Ascending aorta (tissue), 2 donors: ENCODE data around the gene PCDH9. TPM values are rescaled to one million over a fixed set of nuclear protein-coding genes. Genes with fewer than 3 reads are reported as not detected.

Source experiments
- DNase-seq, 2 donors: peaks; one replicate each; pipeline ENCODE4 v3.0.0-alpha.2; 2019; ENCODE audit warnings: low spot score in 2 of 2
- H3K27ac ChIP-seq, 2 donors: fragments of 200-600 bp; sonication (generic); one replicate each; pipeline ENCODE4 v1.5.1; 2016 to 2017; ENCODE audit warnings: mild to moderate bottlenecking in 1 of 2
- H3K27me3 ChIP-seq: fragments of 200-600 bp; sonication (generic); one replicate; pipeline ENCODE4 v1.5.1; 2017
- H3K36me3 ChIP-seq, 2 donors: fragments of 200-600 bp; sonication (generic); one replicate each; pipeline ENCODE4 v1.5.1; 2016
- H3K4me1 ChIP-seq, 2 donors: fragments of 200-600 bp; sonication (generic); one replicate each; pipeline ENCODE4 v1.5.1; 2016 to 2017; ENCODE audit warnings: mild to moderate bottlenecking in 1 of 2
- H3K4me3 ChIP-seq, 2 donors: fragments of 200-600 bp; sonication (generic); one replicate each; pipeline ENCODE4 v1.5.1; 2016 to 2017; ENCODE audit warnings: mild to moderate bottlenecking in 1 of 2
- H3K9me3 ChIP-seq, 2 donors: fragments of 200-600 bp; sonication (generic); one replicate each; pipeline ENCODE4 v1.5.1; 2016
- CTCF ChIP-seq, 3 experiments: fragments of 200-600 bp in 2 of 3; fragments of 450-650 bp in 1 of 3; sonication (generic) in 2 of 3; IDR thresholded peaks; one replicate each; pipeline ENCODE4 v1.5.1; 2016 to 2019; ENCODE audit warnings: antibody characterized with exemption in 3 of 3, mild to moderate bottlenecking in 1 of 3, moderate library complexity in 1 of 3
- intact Hi-C: fragments of 100-400 bp; cut with DNase I; formaldehyde crosslinking; loops from one replicate; pipeline ENCODE4 v1.15.1; 2023
- total RNA-seq: library from RNA; depleted of rRNA; stranded (reverse); fragments of >200 nt; gene quantifications from one replicate; pipeline ENCODE4 v1.1.0, GENCODE V29; 2016

The PCDH9 gene
- total RNA-seq, 1 donor from 2014 or later, result 3.6 TPM

DNA sequence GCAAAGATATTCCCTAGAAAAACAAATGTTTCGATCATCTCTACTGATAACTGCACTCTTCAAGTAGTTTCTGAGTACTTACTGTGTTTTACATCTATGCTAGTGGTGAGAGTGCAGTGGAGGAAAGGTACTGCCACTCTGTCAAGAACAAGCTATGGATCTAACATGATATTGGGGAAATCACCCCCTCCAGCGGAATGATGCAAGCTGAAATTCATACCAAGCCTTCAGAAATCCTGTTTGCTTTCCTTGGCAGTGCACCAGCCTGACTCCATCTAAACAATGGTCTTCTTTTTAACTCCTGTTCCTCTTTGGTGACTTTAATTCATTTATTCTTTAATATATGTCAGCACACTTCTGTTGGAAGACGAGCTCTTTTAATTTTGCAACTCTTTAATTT, 238.0 kb downstream of the PCDH9 start:
- H3K27ac ChIP-seq, result no peak overlapping the region
- intact Hi-C loops, result loop anchor here (5.0 kb wide), 1 partner anchor 240 kb away; the partner anchor contains the start of gene PCDH9
- no peaks in the 10 kb centered on the region for H3K27me3 ChIP-seq
- H3K4me3 ChIP-seq, result no peak overlapping the region
- no peak for DNase-seq
- TF ChIP-seq CTCF (IDR thresholded peaks at IDR 0.05), result no peak
- no peaks in the 10 kb centered on the region for H3K36me3 ChIP-seq
- H3K9me3 ChIP-seq, result no peaks in the 10 kb centered on the region
- no peaks in the 10 kb centered on the region for H3K4me1 ChIP-seq

- H3K4me1 ChIP-seq, result no peaks in the 10 kb centered on the region
- H3K27me3 ChIP-seq, result no peaks in the 10 kb centered on the region
- intact Hi-C loops, result no loop called here
- no peaks in the 10 kb centered on the region for H3K9me3 ChIP-seq
- TF ChIP-seq CTCF (IDR thresholded peaks at IDR 0.05), result no peak
- no peak overlapping the region for H3K27ac ChIP-seq
- no peaks in the 10 kb centered on the region for H3K36me3 ChIP-seq
- H3K4me3 ChIP-seq, result no peak overlapping the region
- DNase-seq, result no peak
Observed at GRCh38 chr13:66984241-66984640, 245.9 kb downstream of the PCDH9 start.

- intact Hi-C loops, result no loop called here
- TF ChIP-seq CTCF (IDR thresholded peaks at IDR 0.05), result no peak
- H3K4me1 ChIP-seq, result no peaks in the 10 kb centered on the region
- H3K27ac ChIP-seq, result no peak overlapping the region
- DNase-seq, result no peak
- no peaks in the 10 kb centered on the region for H3K27me3 ChIP-seq
- H3K9me3 ChIP-seq, result no peaks in the 10 kb centered on the region
- H3K4me3 ChIP-seq, result no peak overlapping the region
- H3K36me3 ChIP-seq, result no peaks in the 10 kb centered on the region
Observed at GRCh38 chr13:66981912-66982311, 248.2 kb downstream of the PCDH9 start.

- DNase-seq, result no peak
- H3K27ac ChIP-seq, result no peak overlapping the region
- intact Hi-C loops, result no loop called here
- no peak for TF ChIP-seq CTCF (IDR thresholded peaks at IDR 0.05)
- no peaks in the 10 kb centered on the region for H3K27me3 ChIP-seq
- no peak overlapping the region for H3K4me3 ChIP-seq
- no peaks in the 10 kb centered on the region for H3K4me1 ChIP-seq
- H3K9me3 ChIP-seq, result no peaks in the 10 kb centered on the region
- no peaks in the 10 kb centered on the region for H3K36me3 ChIP-seq
Observed at GRCh38 chr13:66977161-66977560, 253.0 kb downstream of the PCDH9 start.

- H3K27me3 ChIP-seq, result no peaks in the 10 kb centered on the region
- DNase-seq, result no peak
- no peaks in the 10 kb centered on the region for H3K4me1 ChIP-seq
- no peak for TF ChIP-seq CTCF (IDR thresholded peaks at IDR 0.05)
- intact Hi-C loops, result no loop called here
- H3K27ac ChIP-seq, result no peak overlapping the region
- no peaks in the 10 kb centered on the region for H3K36me3 ChIP-seq
- H3K9me3 ChIP-seq, result no peaks in the 10 kb centered on the region
- H3K4me3 ChIP-seq, result no peak overlapping the region
Observed at GRCh38 chr13:66974889-66975288, 255.2 kb downstream of the PCDH9 start.

DNA sequence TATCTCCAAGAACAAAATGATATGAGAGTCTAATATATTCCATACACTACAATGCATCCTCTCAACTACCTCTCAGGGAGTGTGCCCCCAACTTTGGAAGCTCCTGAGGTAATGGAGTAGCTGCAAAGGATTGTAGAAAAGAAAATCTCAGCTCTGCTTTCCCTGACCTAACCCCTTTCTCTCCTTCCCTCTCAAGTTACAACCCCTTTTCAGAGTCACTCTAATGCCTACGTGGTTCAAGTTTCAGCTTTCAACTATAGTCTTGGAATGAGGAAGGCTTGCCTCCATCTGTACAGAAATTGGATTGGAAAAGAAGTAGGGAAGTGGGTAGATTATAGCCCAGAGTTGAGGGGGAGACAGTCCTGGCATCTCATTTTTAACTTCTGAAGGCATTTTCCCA, 256.0 kb downstream of the PCDH9 start:
- no peaks in the 10 kb centered on the region for H3K27me3 ChIP-seq
- DNase-seq, result no peak
- H3K27ac ChIP-seq, result no peak overlapping the region
- H3K4me1 ChIP-seq, result no peaks in the 10 kb centered on the region
- no peaks in the 10 kb centered on the region for H3K36me3 ChIP-seq
- H3K4me3 ChIP-seq, result no peak overlapping the region
- no peaks in the 10 kb centered on the region for H3K9me3 ChIP-seq
- no peak for TF ChIP-seq CTCF (IDR thresholded peaks at IDR 0.05)
- intact Hi-C loops, result no loop called here
